ENCODE data around the gene DMRTC2. TPM values are rescaled to one million over a fixed set of nuclear protein-coding genes. Genes with fewer than 3 reads are reported as not detected.

Gene DMRTC2
- total and polyA plus RNA-seq, 2 of the 8 experiments (the other 6 are each of a cell fraction or from before 2014, with no cell fraction given), result not detected

DNA sequence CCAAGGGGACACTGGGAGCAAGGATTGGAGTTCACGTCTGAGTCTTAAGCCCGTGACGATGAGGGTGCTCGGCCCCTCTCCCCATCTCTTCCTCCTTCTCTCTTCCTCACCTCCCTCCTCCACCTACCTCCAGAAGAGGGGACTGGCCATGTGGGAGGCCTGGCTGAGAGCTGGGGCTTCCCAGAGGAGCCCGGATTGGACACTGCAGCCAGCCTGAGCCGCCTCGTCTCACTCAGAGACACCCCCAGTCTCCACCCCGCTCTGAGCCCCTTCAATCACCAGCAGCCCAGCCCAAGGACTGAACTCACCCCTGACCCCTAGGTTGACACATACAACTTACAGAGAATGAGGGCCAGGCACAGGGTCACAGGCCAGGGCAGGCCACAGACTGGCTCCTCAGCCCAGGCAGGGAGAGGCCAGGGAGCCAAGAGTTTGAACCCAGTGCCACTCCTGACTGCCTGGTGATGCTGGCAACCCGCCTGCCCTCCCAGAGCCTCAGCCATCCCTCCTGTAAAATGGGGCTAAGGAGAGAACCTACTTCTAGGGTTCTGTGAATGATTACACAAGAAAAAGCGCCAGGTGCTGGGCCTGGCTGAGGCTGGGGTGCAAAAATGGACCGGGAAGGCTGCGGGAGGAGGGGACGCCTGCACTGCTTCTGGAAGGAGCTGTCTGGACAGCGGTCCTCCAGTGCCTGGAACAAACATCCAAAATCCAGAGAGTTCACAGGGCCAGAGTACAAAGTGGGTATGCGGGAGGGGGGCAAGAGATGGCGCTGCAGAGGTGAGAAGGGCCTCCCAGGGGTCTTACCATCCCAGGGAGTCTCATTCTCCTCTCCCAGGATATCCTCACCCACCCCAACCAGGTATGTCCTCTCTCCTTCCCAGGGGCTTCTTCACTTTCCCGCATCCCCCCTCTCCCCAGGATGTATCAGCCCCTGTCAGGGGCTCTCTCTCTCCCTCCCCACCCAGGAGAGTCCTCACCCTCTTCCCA, 33.4 kb downstream of the DMRTC2 start (continued):
- TF ChIP-seq CHD7 (IDR thresholded peaks at IDR 0.05; ENCODE audit: insufficient replicate concordance, low read length) (no peak), KDM5A (IDR thresholded peaks at IDR 0.05; ENCODE audit: low read length) (no peak), KDM4A (IDR thresholded peaks at IDR 0.05; ENCODE audit: low read depth, low read length, severe bottlenecking) (no peak), SAP30 (IDR thresholded peaks at IDR 0.05; ENCODE audit: insufficient read depth, insufficient replicate concordance, low read length) (no peak), YY1 (IDR thresholded peaks at IDR 0.05; ENCODE audit: low read depth, low read length) (no peak), HDAC2 (IDR thresholded peaks at IDR 0.05; ENCODE audit: borderline replicate concordance in 1 of 2, low read depth in 2 of 2, low read length in 2 of 2) (no peak), SIRT6 (IDR thresholded peaks at IDR 0.05; ENCODE audit: low read length) (no peak)
